Neural progenitor cell (in vitro differentiated cells): ENCODE data around the gene METTL16.

Experiments
- CTCF ChIP-seq: fragments of 200-600 bp; sonication (generic); IDR thresholded peaks from 2 replicates; pipeline ENCODE4 v1.5.1; 2017; ENCODE audit warnings: antibody characterized with exemption, mild to moderate bottlenecking
- EZH2 ChIP-seq: fragments of 200-600 bp; sonication (generic); IDR thresholded peaks from 2 replicates; pipeline ENCODE4 v1.6.1; 2017; ENCODE audit warnings: antibody characterized with exemption, mild to moderate bottlenecking, moderate library complexity
- EZH2phosphoT487 ChIP-seq: fragments of 200-600 bp; sonication (generic); IDR thresholded peaks from 2 replicates; pipeline ENCODE4 v1.6.1; 2017; ENCODE audit warnings: antibody characterized with exemption

- TF ChIP-seq CTCF (no peak), EZH2 (no peak), EZH2phosphoT487 (no peak)
These were observed 108.6 kb downstream of the METTL16 start for GRCh38 chr17:2403044-2403443.
